ENCODE results near the gene ACAT2.

- TF ChIP-seq CTCF (IDR thresholded peaks at IDR 0.05; ENCODE audit: insufficient read depth, low read length): no peak
- TF ChIP-seq GABPA (IDR thresholded peaks at IDR 0.05; ENCODE audit: low read depth): no peak
- no peak for TF ChIP-seq POLR2AphosphoS5 (IDR thresholded peaks at IDR 0.05; ENCODE audit: low read depth)
- TF ChIP-seq REST (IDR thresholded peaks at IDR 0.05; ENCODE audit: insufficient replicate concordance, low read depth): no peak
Measured at GRCh38 chr6:159715605-159716004, 46.2 kb upstream of the ACAT2 start.
